MV-4-11 (cell line): Measurements from ENCODE around the gene FUT8.
A peak's percentile ranks its signal among the peaks of the same experiment; 100 is the strongest.

Experiments used
- DNase-seq: peaks from one replicate; lab custom pipeline; 2025; lab: John Stamatoyannopoulos, UW

The FUT8 gene

DNA sequence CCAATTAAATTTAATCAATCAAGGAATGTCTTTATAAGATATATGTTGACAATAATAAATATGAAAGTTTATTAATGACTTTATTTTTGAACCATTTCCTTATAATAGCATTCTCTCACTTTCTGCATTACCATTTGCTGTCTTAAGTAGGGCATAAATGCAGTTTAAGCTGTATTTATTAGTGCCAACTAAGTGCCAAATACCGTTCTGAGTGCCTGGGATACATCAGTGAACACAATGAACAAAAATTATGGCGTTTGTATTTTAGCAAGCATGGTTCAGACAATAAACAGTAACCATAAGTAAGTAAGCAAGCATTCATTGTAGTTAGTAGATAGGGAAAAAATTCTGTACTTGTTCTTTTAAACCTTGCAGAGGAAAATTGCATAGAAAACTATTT is 145.8 kb downstream of the FUT8 start:
- no peak for DNase-seq

DNA sequence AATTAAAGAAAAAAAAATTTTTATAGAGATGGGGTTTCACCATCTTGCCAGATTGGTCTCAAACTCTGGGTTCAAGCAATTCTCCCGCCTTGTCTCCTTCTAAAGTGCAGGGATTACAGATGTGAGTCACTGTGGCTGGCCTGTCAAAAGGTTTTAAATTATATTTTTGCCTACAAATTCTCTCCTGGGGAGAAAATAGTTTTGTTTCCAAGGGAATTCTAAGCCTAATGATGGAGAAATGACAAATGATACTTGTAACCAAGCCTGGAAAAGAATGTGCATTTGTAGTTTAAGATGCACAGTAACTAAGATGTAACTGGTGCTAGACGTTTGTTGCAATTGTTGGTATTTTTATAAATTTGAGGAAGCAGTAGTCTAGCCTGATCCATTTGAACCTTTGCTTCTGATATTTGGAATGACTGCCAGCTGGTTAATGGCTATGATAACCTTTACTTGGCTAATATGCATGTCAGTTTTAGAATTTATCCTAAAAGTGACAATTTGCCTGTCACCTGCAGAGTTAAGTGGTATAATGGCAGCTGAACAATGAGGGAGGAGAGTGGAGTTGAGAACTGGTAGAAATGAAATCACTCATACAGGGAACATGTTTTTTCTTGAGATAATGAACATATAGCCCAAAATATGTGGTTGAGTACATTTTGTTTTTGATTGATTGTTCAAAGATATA is 148.0 kb downstream of the FUT8 start:
- peak; percentile 24 for DNase-seq

DNA sequence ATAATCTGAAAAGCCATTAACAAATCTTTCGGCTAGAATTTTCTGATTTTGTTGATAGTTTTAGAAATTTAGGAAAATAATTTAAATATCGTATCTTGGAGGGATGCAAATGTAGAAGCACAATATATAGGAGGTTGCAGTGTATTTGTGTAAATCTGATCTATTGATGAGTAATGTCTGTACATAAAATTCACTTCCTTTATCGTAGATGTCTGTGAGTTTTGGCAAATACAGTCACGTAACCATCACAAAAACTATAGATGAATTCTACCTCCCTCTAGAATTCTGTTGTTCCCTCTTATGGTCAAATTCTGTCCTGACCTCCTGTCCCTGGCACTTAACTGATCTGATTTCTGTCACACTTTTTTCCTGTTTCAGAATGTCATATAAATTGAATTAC is 151.8 kb downstream of the FUT8 start:
- no peak for DNase-seq

DNA sequence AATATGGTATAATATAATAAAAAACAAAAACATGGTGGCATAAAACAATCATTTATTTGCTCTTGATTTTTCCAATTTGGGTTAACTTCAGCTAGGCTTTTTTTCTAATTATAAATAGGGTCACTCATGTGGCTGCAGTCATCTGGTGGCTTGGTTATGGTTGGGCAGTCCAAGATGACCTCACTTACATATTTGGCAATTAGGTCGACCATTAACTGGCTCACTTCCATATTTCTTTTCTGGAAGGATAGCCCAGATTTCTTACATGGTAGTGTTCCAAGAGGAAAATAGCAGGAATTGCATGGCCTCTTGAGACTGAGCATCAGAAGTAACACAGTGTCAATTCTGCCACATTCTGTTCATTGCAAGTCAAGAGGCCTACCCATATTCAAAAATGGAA is 153.4 kb downstream of the FUT8 start:
- DNase-seq, result no peak

DNA sequence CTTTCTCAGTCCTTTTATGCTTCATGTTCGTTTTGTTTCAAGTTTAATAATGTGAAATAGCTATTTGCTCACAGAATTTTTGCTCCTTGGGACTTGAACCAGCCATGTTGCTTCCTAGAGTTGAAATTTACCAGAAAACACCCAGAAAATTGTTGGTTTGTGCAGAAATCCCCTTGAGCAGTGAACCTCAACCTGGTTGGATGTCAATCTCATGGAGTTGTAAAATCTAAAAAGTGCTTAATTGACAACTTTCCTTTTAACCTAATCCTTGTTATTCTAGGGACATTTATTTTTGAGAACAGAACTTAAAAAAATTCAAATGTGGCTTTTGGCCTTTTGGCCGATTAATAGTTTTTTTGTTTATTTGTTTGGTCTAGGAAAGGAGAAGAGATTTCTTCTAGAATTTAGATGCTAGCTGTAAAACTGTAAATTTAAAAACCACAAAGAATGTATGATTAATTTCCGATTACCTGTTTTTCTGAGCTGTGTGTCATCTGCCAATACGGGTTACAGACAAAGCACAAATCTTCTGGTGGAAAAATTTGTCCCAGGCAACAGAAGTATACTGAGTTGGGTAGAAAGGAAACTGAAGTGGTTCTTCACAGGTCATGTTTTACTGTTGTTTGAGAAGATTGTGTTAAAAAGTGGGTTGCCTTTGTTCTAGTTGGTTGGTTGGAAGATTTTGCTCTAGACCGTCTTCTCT is 154.4 kb downstream of the FUT8 start:
- no peak for DNase-seq

DNA sequence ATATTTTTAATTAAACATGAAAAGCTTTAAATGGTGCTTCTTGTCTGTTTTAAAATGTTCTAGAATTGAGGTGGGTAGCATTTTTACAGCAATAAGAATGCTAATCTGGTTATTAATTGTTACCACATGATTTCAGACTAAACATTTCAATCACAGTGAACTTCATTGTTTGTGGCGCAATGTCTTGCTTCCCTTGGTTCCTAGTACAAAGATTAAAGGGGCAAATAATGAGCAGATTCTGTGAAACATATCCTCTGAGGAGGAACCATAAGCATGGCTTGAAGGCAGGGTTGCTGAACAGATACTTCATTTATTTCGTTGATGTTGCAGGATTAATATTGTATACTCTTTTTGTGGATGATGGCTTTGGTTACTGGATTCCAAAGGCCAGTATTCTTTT is 162.1 kb downstream of the FUT8 start:
- DNase-seq, result no peak

DNA sequence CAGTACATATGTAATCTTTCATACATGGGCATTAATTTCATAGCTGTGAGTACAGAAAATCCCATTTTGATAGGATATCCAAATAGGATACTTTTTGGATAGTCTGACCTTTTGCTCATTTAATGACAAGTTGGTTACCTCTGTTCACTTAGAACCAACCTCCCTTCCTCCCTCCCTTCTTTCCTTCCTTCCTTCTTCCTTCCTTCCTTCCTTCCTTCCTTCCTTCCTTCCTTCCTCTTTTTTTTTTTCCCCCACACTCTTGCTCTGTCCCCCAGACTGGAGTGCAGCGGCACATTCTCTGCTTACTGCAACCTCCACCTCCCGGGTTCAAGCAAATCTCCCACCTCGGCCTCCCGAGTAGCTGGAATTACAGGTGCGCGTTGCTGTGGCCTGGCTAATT is 162.9 kb downstream of the FUT8 start:
- DNase-seq, result no peak

DNA sequence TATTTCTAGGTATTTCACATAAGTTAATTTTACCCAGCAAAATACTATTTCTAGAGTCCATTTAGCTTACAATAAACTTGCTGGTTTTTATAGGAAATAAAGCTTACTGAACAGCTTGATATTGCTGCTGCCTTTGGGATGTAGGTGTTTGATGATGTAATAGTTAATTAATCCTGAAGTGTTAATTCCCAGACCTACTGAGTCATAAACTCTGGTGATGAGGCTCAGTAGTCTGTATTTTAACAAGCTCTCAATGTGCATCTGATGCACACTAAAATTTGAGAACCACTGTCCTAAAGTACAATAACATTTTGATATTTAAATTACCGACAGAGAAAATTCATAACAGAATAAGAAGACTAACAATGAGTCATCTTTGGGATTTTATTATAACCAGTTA is 168.4 kb downstream of the FUT8 start:
- no peak for DNase-seq

DNA sequence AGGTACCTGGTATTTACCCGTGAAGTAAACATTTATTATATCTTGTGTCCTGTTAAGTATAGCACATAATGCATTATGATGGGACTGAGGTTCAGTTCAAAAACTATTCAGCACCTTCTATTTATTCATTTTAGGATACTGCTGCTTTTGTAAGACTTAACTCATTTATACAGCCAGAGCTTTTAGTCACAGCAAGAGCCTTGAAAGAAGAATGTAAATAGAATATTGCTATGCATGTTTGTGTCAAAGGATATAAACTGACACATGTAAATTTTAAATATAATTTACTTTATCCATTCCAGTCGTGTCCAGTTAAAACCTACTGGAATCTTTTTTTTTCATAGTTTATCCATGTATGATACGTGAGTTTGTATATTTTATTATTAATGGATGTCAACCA is 168.8 kb downstream of the FUT8 start:
- DNase-seq, result no peak

DNA sequence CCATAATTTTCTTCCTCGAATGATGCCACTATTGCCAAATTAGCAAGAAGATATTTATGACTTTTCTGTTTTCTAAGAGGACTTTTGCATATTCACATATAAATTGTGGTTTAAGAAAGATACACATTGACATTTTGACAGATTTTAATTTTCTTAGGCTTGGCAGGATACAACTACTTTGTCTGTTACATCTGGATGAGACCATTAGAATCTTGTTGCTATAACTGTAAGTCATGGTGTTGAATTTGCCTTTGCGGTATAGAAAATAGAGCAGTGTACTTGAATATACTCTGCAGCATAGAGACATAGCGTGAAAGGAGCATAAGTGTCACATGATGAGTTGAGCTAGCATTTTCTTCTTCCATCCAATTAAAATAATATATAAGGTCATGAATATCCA is 169.3 kb downstream of the FUT8 start:
- DNase-seq, result no peak

DNA sequence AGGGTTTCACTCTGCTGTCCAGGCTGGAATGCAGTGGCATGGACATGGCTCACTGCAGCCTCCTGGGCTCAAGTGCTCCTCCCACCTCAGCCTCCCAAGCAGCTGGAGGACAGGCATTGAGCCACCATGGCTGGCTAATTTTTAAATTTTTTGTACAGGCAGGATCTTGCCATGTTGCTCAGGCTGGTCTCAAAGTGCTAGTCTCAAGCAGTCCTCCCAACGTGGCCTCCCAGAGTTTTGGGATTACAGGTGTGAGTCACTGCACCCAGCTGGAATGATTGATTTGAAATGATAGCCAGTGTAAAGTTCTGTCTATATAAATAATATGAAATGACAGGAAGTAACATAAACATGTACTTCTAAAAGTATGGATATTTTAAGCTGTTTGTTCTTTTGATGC is 172.7 kb downstream of the FUT8 start:
- DNase-seq, result no peak

DNA sequence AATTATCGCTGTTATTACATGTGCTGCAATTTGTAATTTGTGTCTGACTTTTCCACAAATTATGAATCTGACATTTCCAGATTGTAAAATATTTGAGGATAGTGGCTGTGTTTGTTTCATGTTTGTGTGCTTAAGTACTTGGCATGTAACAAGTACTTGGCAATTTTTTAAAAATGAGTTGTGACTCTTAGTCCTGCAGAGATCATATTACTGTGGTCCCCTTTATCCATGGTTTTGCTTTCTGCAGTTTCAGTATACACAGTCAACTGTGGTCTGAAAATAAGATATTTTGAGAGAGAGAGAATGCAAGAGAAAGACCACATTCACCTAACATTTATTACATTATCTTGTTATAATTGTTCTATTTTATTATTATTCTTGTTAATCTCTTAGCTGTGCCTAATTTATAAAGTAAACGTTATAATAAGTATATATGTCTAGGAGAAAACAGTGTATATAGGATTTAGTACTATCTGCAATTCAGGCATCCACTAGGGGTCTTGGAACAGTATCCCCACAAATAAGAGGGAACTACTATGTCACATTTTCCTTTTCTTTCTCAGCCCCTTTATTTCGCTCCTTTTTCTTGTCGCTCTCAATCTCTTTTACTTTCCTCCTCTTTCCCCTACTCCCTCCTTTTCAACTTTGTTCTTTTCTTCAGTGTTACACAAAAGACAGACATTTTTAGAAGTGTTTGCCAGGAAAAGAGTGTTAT is 176.1 kb downstream of the FUT8 start:
- DNase-seq, result no peak

DNA sequence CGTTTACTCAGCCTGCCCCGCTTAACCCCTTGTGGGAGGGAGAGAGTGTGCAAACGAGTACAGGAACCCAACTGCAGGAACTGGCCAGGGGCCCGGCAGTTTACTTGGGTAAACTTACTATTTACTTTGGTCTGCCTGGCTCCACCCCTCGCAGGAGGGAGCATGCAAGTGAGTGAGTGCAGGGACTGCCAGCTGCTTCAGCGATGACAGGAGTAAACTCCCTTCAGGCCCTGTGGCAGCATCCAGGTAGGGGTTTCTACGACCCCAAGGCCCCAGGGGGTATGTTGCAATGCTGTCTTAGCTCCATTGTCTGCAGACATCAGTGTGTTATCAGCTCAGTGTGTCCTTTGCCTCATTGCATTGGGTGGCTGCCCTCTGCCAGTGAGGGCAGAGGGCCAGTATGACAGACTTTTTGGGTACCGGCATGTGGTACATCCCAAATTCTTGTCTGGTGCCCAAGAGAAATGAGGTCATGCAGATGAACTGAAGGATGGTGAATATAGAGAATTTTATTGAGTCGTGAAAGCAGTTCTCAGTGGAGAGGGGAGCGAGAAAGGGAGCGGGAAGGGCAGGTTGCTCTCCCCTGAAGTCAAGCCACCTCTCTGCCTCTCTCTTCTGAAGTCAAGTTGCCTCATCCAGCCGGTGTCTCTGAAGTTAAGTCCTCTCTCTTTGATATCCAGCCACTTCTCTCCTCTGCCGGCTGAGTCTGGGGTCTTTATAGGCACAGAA is 181.8 kb downstream of the FUT8 start:
- no peak for DNase-seq

DNA sequence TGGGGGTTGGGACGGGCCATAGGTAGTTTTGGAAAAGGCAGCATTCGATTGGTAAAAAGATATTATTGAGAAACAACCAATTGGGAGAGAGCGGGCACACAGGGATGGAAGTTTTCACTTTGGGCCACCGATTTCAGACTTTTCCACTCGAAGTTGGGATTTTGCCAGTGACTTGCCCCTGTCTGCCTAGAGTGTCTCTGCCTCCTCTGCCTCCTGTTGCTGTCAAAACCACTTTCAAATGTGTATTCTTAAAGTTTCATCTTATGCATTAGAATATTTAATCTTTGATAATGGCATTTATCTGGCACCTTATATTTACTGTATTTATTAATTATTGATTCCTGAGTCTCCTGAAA is 182.3 kb downstream of the FUT8 start:
- DNase-seq, result no peak

DNA sequence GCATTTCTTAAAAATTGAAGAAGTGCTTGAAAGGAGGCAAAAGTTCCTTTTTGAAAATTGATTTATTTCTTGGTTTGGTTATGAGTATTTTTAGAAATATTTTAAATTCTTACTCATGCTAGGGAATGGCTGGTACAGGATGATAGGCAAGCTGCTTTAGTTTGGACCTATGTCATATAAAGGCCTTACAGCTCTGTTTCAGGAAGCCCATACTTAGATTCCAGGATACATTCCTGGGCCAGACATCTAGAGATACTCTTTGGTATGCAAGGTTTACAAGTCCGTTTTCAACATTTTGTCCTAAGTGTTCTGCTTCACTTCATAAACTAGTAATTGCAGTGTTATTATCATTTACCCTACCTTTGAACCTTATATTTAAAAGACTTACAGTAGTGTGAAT is 186.8 kb downstream of the FUT8 start:
- no peak for DNase-seq

DNA sequence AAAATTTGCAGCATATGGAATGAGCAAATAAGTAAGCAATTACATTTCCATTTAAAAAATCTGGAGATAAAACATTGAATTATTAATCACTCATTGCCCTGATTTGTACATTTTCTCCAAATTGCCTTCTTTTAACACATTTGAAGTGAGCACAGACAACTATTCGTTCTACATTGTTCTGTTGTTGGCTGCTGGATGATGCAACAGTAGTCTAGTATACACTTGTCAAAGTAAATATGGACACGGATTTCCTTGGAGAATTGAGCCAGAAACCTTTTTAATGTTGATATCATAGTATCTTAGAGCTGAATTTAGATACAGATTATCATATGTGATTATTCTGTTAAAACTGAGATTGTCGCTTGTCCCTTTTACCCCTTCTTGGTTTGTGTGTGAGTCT is 188.2 kb downstream of the FUT8 start:
- DNase-seq, result no peak

DNA sequence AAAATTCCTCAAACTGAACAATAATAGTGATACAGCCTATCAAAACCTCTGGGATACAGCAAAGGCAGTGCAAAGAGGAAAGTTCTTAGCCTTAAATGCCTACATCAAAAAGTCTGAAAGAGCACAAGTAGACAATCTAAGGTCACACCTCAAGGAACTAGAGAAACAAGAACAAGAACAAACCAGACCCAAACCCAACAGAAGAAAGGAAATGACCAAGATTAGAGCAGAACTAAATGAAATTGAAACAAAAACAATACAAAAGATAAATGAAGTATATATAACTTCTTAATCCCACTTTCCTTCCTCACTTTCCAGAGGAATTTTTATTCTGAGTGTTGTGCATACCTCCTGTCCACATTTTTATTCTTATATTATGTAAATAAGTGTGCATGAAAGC is 192.0 kb downstream of the FUT8 start:
- no peak for DNase-seq

DNA sequence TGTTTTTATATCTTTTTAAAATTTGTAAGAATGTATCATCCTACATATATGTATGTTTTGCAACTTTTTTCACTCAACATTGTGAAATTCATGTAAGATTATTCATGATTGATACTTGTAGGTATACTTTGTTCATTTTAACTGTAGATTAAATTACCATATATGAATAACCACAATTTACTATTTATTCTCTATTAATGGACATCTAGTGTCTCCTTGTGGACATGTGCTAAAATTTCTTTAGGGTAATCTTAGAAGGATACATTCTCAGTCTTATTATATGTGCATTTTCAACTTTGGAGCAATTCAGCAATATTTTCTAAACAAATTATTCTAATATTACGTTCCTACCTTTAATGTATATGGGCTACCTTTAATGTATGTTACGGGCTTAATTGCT is 192.4 kb downstream of the FUT8 start:
- DNase-seq, result no peak

DNA sequence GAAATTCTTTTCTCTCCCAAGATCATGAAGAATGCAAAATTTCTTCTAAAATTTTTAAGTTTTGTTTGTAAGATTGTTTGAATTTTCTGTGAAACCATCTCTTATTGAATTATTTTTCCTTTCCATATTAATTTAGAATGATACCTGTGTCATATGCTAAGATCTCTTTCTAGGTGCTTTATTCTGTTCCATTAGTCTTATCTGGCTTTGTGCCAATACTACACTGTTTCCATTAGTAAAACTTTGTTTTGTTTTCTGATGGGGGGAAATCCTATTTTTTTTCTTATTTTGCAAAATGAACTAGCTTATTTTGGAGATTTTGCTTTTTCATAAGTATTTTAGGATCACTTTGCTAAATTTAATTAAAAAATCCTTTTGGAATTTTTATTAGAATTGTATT is 193.9 kb downstream of the FUT8 start:
- DNase-seq, result no peak

DNA sequence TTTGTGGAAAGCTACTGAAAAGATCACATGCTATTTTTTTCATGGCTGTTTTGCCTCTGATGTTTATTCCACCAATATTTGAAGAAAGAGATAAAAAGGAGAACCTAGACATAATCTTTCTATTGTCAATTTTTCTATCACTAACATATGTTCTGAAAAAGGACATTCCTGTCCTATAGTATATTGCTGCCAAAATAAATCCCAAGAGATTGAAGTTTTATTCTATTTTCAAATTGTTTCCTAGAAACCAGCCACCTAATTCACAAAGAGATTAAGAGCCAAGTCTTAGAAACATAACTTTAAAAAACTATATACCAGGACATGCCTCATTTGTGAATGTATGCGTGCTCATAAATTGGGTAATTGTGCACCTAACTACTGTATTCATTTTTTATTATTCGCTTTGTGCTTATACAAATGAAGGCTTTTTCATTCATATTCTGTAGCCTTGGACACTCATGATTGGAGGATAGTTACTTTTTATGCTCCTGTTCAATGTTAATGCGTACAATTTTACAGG is 200.7 kb downstream of the FUT8 start:
- no peak for DNase-seq

DNA sequence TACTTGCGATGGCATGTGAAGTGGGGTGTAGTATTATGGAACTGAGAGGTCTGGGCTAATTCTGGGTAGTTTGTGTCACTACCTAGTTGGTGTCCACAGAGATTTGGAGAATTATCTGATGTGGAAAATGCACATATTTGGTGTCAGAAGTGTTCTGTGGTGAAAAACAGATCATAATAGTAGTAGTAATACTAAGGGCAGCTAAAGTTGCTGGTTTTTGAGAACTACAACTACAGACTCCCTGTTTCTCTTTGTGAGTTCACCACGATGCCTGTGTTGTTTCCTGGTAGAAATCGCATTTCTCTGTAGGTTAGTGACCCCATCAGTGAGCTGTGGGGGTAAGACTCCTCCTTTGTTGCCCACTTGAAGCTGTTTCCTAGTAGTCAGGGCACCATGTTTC is 206.5 kb downstream of the FUT8 start:
- DNase-seq, result no peak

DNA sequence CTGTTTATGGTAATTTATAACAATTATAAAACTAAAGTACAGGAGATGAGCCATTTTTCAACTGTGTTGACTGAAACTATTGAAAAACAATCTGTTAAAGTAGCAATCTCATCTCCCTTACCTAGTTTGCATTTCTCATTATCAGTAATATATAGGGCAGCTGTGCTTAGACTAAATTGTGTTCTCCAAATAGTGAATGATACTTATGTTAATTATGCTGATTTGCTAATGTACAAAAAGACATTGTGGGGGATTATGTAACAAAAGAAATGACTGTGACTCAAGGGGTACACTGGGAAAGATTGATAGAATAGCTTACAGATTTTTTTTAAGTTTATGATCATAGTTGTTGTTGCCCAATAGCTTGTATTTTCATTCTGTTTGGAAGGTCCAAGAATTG is 207.7 kb downstream of the FUT8 start:
- no peak for DNase-seq

DNA sequence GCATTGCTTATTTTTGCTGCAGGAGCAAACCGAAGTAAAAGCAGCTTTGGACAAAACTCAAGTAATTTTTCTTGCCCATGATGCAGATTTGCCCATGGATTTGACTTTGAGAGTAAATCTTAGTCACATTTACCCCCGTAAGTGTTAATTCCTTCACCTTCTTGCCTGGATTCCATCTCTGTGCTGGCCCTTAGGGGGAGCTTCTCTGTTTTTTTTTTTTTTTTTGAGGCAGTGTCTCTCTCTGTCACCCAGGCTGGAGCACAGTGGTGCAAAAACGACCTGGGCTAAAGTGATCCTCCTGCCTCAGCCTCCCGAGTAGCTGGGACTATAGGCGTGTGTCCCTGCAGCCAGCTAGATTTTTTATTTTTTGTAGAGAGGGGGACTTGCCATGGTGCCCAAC is 210.2 kb downstream of the FUT8 start:
- no peak for DNase-seq
